Measurements from ENCODE around the gene ZBTB42.

The ZBTB42 gene

DNA sequence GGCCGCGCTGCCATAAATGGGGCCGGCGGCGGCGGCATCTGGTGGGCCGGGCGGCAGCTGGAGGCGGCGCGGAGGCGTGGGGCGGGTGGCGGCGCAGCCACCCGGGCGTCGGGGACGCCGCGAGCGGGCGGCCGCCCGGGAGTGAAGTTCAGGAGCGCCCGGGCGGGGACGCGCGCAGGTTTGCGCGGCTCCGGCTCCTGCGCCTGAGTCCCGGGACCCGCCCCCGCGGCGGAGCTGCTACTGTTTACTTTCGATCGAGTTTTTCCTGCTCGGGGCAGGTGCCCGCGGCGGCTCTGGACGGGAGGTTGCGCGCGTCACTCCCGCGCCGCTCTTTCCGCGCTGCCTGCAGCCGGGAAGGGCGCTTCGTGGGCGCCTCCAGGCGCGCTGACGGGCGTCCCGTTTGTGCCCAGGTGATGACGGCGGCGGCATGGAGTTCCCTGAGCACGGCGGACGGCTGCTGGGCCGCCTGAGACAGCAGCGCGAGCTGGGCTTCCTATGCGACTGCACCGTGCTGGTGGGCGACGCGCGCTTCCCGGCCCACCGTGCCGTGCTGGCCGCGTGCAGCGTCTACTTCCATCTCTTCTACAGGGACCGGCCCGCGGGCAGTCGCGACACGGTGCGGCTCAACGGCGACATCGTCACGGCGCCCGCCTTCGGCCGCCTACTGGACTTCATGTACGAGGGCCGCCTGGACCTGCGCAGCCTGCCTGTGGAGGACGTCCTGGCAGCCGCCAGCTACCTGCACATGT, at the start of gene ZBTB42:
TSS of gene ZBTB42 (plus strand) at position 331 of the 749 bp plus-strand sequence. CDS start at position 428, 97 bp downstream.
- H3K4me3 ChIP-seq (ENCODE audit: low read length) = peak within 1 kb of the TSS; percentile 71; the same call in 1 of the 2 replicates
- TF ChIP-seq ZNF274 (IDR thresholded peaks at IDR 0.05; ENCODE audit: low read depth, low read length) = no peak

DNA sequence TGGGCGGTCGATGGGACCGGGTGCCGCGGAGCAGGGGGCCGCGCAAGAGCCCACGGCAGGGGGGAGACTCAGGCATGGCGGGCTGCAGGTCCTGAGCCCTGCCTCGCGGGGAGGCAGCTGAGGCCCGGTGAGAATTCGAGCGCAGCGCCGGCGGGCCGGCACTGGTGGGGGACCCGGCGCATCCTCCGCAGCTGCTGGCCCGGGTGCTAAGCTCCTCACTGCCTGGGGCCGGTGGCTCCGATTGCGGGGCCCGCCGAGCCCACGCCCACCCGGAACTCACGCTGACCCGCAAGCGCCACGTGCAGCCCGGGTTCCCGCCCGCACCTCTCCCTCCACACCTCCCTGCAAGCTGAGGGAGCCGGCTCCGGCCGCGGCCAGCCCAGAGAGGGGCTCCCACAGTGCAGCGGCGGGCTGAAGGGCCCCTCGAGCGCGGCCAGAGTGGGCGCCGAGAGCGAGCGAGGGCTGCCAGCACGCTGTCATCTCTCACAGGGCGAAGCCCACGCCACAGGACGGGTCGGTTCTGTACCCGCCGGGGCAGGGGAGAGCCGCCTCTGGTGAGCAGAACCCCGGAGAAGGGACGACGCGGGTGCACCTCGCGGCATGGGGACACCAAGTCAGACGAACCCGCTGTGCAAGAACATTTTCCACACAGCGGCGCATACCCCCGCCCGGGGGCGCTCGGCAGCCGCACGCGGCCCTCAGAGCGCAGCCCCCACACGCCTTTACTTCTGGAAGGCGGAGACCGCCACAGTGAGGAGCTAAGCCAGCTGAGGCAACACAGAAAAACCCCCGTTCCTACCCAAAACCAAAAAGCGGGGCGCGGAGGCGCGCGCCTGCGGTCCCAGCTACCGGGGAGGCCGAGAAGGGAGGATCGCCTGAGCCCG, 49.1 kb upstream of the ZBTB42 start:
- TF ChIP-seq ZNF274 (IDR thresholded peaks at IDR 0.05; ENCODE audit: low read depth, low read length) = no peak
- peak overlapping the region; percentile 70; the same call in 1 of the 2 replicates for H3K4me3 ChIP-seq (ENCODE audit: low read length)

DNA sequence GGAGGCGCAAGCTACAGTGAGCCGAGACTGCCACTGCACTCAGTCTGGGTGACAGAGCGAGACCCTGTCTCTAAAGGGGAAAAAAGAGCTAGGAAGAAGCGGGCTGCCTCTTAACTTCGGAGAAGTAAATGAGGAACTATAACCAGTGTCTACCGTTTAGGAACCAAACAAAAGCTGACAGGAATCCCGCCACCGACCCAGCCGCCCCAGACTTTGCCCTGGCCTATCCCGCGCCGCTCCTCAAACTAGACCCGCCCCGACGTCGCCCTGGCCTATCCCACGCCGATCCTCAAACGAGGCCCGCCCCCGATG, 48.5 kb upstream of the ZBTB42 start:
- TF ChIP-seq ZNF274 (IDR thresholded peaks at IDR 0.05; ENCODE audit: low read depth, low read length) = no peak

DNA sequence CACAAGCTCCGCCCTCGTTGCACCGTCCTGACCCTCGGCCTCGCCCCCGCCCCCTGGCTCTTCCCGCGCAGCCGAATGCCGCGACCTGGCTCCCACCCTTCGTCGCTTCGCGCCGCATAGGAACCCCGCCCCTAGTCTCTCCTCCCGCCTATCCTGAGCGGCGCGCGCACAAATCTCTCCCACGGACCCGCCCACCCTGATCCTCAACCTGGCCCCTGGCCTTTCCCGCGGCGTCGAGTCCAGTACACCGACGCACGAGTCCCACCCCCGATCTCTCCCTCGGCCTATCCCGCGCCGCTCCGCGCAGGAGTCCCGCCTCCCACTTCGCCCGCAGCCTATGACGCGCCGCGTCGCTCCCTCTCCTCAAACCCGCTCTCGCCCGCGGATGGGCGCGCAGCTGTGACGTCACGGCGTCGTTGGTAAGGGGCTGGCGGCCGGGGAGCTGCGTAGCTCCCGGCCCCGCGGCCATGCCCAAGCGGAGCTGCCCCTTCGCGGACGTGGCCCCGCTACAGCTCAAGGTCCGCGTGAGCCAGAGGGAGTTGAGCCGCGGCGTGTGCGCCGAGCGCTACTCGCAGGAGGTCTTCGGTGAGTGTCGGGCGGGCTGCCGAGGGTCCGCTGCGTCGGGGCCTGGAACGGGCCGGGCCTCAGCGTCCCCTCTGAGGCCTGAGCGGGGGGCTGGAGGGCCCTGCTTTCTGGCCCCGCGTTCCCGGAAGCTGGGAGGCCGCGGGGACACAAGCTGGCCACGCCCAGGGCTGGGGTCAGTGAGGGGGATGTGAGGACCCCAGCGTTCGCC, 48.0 kb upstream of the ZBTB42 start, which contains the start of gene SIVA1:
TSS of gene SIVA1 (plus strand) at position 413 of the 793 bp plus-strand sequence. CDS start at position 468, 55 bp downstream.
- peak within 1 kb of the TSS; percentile 79 for H3K4me3 ChIP-seq (ENCODE audit: low read length)
- no peak for TF ChIP-seq ZNF274 (IDR thresholded peaks at IDR 0.05; ENCODE audit: low read depth, low read length)

More for the DNA sequence above, 48.5 kb upstream of the ZBTB42 start:
- H3K4me3 ChIP-seq (ENCODE audit: low read length) = peak overlapping the region; percentile 70; the same call in 1 of the 2 replicates

DNA sequence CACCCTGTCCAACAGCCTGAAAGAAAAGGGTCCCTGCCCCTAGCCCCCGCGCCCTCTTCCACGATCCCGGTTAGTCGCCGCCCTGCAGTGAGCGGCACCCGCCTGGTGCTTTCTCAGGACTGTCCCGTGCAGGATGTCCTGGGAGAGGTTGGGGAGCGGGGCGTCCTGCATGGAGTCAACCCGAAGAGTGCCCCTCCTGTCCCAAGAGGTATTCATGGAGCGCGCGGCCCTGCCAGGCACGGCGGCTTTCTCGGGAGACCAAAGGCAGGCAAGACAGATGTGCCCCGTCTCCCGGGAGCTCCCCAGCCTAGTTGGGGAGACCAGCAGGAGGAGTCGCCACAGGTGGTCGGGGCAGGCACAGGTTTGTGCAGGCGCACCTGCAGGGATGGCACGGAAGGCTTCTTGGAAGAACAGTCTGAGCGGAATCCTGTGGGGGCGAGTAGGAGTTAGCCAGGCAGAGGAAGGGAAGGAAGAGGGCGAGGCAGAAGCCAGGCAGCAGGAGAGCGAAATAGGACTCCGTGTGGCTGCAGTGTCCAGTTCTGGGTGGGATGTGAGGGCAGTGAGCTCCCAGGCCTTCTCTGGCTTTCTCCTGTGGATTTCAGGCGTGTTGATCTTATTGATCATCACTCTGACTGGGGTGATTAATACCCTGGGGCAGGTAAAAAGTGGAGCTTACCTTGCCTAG, 47.2 kb upstream of the ZBTB42 start:
- peak overlapping the region; percentile 79 for H3K4me3 ChIP-seq (ENCODE audit: low read length)
- no peak for TF ChIP-seq ZNF274 (IDR thresholded peaks at IDR 0.05; ENCODE audit: low read depth, low read length)

DNA sequence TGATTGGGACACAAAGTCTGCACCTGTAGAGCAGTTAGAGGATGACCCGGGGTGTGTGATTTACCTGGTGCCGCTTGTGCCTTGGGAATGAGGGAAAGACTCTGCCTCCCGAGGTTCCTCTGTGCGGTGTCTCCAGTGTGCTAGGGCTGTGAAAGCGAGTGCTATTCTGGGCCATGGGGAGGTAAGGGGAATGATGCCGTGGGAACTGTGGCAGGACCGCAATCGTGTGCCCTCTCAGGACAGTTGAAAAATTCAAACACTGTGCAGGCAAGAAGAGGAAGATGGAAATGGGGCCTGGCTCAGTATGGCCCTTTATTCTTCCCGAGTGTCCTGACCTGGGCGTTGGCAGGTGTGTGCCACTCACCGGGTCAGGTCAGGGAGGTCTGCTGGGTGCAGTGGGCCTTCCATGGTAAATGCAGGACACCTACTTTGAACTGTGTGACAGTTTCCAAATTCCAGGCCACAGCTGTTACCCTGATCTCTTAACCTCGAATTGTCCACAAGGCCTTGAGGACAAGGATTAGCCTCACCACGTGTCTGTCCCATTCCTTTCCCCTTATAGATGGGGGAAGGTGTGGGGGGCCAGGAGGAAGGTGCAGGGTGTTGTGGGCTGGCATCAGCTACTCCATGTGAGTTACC, 46.6 kb upstream of the ZBTB42 start:
- H3K4me3 ChIP-seq (ENCODE audit: low read length) = peak overlapping the region; percentile 79
- no peak for TF ChIP-seq ZNF274 (IDR thresholded peaks at IDR 0.05; ENCODE audit: low read depth, low read length)

DNA sequence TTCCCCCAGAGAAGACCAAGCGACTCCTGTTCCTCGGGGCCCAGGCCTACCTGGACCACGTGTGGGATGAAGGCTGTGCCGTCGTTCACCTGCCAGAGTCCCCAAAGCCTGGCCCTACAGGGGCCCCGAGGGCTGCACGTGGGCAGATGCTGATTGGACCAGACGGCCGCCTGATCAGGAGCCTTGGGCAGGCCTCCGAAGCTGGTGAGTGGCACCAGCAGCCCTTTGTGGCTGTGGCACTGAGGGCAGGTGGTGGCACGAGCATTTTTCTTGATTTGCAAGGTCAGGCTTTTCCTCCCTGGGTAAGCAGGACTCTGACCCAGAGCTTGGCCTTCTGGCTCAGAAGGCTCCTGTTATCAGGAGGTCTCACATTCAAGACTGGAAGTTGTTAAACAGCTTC, 45.3 kb upstream of the ZBTB42 start:
- no peak for TF ChIP-seq ZNF274 (IDR thresholded peaks at IDR 0.05; ENCODE audit: low read depth, low read length)
- H3K4me3 ChIP-seq (ENCODE audit: low read length) = no peak overlapping the region

DNA sequence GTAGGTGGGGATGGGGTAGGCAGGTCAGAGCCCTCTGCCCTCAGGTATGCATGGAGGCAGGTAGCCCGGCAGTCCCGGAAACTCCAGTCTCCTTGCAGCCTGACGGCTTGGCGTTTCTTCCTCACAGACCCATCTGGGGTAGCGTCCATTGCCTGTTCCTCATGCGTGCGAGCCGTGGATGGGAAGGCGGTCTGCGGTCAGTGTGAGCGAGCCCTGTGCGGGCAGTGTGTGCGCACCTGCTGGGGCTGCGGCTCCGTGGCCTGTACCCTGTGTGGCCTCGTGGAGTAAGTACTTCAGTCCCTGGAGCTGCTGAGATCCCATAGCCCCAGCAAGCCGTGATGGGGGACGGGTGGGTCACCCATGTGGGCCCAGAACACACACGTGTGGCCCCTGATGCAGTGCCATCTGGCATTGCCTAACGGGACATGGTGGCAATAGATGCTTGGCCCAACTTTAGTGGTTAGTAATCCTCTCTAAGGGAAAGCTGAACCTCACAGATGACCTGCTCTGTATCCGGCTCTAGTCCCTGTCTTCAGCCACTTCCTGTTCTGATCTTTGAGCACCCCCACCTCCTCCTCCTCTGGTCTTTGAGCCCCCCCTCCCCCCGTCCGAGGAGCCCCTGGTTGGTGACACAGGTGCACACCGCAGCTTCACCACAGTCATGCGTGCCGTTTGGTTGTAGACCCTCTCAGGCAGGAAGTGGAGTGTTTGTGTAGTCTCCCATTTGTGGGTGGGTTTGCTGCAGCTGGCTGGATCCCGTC, 44.2 kb upstream of the ZBTB42 start:
- TF ChIP-seq ZNF274 (IDR thresholded peaks at IDR 0.05; ENCODE audit: low read depth, low read length) = no peak

DNA sequence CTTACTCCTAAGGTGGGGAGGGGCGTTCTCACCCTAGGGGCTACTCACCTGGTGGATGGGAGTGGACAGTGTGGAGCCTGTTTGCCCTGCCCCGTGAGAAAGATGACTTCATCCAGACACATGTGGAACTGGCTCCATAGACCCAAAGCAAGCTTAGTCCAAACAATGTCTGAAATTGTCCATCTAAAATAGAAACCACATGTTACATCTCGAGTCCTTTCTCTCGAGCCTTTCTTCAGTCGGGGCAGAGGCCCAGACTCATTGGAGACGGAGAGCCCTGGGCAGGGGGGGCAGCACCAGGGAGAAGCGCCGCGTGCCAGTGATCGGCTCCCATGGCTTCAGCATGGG, 43.7 kb upstream of the ZBTB42 start:
- H3K4me3 ChIP-seq (ENCODE audit: low read length) = no peak overlapping the region
- no peak for TF ChIP-seq ZNF274 (IDR thresholded peaks at IDR 0.05; ENCODE audit: low read depth, low read length)

More for the DNA sequence above, 44.2 kb upstream of the ZBTB42 start:
- no peak overlapping the region for H3K4me3 ChIP-seq (ENCODE audit: low read length)

DNA sequence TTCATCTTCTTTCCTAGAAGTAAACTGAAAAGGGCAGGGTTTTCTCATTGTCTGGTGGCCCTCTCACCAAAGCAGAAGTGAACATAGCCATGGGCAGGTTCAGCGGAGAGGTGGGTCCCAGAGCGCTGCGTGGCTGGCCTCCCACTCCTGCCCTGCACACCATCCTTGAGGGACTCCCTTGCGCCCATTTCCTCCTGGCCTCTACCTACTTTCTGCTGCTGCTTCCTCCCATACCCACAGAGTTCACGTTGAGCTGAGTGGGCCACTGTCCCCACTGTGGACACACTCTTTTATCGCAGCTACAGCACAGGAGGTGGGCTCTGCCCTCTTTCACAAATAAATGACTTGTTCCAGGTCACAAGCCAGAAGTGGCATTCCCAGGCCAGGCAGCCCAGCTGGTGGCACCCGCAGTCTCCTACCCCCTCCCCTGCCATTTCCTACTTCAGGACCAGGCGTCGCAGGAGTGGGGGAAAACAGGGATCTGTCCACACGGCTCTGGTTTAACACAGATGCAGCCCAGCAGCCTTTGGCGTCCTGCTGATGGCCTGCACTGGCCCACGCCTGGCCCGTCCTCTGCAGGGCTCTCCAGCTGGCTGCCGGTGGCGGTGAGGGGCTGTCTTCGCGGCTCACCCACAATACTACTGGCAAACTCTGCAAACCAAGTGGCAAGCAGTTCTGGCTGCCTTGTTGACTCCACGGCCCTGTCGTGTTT, 43.1 kb upstream of the ZBTB42 start:
- no peak overlapping the region for H3K4me3 ChIP-seq (ENCODE audit: low read length)
- no peak for TF ChIP-seq ZNF274 (IDR thresholded peaks at IDR 0.05; ENCODE audit: low read depth, low read length)

DNA sequence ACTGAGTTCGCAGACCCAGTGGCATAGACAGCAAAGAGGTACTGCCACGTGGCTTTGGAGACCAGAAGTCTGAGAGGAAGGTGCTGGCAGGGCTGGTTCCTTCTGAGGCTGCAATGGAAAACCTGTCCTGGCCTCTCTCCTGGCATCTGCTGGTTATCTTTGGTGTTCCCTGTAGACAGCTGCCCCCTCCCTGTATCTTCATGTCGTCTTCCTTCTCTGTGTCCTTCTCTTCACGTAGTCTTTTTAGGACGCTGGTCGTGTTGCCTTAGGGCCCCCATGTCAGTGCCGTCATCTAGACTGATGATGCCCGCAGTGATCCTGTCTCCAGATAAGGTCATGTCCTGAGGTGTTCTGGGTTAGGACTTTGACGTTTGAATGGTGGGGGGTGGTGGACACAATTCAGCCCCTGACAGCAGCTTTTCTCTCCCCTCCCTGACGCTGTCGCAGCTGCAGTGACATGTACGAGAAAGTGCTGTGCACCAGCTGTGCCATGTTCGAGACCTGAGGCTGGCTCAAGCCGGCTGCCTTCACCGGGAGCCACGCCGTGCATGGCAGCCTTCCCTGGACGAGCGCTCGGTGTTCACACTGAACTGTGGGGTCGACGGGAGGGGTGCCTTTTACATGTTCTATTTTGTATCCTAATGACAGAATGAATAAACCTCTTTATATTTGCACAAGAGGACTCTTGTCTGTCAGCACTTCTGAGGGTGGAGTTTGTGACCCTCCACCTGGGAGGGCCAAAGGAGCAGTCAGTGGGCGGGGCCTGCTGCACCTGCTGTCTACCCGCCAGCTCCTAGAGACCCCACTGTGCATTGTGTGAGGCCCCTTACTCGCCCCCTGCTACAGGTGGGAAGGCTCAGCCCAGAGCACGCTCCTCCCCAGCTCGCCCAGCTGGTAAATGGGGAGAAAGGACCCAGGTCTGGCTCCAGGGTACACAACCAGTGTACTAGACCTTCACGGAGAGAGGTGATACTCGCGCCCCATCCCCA, 41.6 kb upstream of the ZBTB42 start:
- no peak for TF ChIP-seq ZNF274 (IDR thresholded peaks at IDR 0.05; ENCODE audit: low read depth, low read length)
- no peak overlapping the region for H3K4me3 ChIP-seq (ENCODE audit: low read length)
